ENCODE data around the gene ELMO3.

The ELMO3 gene, protein sequence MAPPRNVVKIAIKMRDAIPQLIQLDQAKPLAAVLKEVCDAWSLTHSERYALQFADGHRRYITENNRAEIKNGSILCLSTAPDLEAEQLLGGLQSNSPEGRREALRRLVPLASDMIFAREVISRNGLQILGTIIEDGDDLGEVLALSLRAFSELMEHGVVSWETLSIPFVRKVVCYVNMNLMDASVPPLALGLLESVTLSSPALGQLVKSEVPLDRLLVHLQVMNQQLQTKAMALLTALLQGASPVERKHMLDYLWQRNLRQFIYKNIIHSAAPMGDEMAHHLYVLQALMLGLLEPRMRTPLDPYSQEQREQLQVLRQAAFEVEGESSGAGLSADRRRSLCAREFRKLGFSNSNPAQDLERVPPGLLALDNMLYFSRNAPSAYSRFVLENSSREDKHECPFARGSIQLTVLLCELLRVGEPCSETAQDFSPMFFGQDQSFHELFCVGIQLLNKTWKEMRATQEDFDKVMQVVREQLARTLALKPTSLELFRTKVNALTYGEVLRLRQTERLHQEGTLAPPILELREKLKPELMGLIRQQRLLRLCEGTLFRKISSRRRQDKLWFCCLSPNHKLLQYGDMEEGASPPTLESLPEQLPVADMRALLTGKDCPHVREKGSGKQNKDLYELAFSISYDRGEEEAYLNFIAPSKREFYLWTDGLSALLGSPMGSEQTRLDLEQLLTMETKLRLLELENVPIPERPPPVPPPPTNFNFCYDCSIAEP

GRCh38 chr16:67199011-67199807 is at the start of gene ELMO3:
ELMO3 (plus strand) TSS chr16:67199131; CDS start chr16:67199327, 196 bp downstream.
- DNase-seq = no peak

DNA sequence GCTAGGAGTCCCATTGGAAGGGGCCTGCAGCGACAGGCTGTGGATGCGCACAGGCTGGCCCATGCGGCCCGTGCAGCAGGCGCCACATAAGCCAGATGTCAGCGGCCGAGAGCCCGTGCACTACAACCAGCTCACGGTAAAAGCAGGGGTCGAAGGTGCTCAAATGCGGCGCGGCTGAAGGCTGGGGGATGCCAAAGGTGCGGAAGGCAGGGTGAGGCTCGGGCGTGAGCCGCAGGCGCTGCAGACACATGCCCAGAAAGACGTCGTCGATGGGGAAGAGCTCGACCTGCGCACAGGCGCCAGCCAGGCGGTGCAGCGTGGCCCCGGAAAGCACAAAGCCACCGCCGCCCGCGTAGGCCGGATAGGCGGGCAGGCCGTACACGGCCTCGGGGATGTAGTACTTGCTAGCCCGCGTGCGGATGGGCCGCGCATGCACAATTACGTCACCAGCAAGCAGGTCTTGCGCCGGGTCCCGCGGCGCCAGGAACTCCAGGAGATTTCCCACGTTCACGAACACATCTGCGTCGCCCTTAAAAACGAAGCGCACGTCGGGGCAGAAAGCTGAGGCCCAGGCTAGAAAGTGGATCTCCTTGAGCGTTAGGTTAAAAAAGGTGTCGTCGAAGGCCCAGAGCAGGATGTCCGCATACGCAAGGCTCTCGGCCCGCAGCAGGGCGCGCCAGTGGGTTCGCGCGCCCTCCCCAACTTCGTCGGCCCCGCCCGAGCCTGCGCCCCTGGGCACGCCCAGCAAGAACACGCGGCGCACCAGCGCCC is 49.5 kb upstream of the ELMO3 start:
- no peak for DNase-seq

DNA sequence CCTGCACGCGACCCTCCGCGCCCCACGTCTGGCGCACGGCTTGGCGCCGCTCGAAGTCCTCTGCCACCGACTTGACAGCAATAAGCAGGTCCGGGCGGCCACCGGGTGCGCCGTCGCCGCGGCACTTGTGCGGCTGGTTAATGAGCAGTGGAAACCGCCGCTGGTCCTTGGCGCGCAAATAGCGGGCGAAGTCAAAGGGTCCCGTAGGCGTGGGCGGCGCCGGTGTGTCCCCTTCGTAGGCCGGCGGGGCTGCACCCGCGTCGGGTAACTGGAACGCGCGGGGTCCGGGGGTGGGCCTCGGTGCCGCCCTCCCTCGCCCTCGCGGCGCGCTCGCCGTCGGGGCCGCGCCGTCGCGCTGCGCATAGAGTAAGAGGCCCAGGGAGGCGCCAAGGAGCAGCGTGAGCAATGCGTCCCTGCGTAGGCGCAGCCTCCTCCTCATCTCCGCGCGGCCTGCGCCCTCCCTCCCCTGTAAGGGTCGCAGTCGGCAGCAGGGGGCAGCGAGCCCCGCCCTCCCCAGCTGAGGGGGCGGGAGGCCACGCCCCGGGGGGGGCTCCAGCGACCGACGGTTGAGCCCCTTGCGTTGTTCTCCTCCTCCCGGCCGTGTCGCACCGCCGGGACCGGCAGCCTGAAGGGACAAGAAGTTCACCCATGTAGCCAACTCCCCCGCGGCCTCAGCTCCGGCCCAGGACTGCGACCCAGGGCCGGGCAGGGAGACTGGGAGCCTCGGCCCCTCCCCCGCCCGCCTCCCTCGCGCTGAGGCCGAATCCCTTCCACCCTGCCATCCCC is 48.7 kb upstream of the ELMO3 start:
- peak; percentile 61 for DNase-seq

GRCh38 chr16:67150833-67151396 is 48.0 kb upstream of the ELMO3 start, which contains the start of gene B3GNT9:
B3GNT9 (minus strand) TSS chr16:67150998; CDS start chr16:67150485, 513 bp downstream.
- DNase-seq = no peak

DNA sequence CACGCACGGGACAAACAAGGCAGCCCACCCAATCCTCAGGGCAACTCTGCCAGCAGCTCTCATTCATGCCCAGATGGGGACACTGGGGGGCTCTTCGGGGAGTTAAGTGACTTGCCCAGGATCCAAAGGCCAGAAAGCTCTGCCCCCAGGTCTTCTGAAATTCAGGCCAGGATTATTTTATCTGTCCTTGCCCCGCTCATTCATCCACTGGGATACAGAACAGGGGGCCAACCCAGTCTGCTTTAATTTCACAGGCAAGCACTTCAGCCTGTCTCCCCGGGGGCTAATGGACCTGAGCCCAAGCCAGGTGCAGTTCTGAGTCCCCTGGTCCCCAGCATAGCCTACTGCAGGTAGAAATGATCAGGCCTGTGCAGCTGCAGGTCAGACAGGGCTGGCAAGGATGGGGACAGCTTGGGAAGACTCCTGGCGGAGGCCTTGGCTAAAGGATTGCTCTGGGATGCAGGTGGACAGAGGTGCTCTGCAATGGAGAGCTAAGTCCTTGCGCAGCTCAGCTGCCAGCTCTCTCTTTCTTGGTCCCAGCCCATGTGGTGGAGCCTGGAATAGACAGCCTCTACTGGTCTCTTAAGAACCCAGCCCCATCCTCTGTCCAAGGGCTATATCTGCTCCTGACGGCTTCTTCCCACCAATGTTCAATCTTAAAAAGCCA is 47.4 kb upstream of the ELMO3 start:
- DNase-seq = no peak

- no peak for DNase-seq
Measured at GRCh38 chr16:67154578-67155294, 44.2 kb upstream of the ELMO3 start.

DNA sequence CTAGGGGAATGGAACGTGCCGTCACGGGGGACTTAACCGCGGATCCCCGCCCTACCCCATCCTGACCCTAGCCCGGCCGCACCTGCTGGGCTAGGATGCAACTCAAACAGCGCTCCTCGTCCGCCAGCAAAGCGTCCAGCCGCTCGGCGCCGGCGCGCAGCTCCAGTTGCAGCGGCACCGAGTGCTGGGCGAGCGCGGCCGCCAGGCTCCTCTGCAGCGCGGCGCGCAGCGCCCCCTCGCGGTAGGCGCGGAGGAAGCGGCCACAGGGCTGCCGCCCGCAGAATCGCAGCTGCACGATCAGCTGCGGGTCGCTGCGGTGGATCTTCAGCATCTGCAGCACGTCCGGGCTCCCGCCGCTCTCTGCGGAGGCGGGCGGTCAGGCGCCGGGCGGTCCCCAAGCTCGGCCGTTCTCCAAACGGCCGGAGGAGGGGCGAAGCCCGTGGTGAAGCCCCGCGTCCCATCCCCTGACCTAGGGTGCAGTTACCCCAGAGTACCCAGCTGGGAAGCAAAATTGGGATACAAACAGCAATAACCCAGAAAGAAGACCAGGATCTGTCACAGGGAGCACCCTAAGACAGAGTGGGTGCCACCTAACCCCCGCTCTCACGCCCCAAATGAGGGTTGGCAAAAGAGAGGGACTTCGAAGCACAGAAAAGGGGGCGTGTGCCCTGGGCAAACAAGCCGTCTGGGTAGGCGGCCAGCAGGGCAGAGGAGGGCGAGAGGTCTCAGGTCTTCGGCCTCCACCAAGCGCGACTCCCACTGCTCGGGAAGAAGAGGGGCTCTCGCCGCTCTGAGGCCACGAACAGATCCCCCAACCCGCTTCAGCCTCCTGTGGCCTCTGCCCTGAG is 43.4 kb upstream of the ELMO3 start:
- DNase-seq = peak; percentile 82

- no peak for DNase-seq
Measured at GRCh38 chr16:67156143-67156844, 42.6 kb upstream of the ELMO3 start.

DNA sequence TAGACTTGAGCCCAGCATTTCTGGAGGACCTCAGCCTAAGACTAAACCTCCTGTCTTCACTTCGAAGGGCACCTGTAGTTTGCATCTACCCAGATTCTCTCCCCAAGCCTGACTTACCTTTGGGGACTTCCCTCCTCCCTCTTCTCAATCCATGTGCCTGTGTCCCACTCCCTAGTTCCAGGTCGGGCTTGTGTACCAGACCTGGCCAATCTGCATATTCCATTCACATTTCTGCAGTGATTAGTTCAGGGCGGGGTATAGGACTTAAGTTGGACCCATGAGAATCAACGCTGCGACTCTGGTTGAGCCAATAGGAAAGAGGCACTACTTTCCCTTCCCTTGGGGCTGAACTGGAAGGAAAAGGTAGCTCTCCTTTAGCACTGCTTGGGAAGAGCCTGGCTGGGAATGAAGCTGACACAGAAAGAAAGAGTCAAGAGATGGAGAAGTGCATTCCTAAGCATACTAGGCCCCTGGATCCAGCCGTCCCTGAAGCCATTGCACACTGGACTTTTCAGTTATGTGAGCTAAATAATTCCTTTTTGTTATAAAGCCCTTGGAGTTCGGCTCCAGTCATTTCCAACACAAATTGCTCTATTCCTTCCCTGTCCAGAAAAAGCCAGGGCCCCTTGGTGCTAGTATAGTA is 41.7 kb upstream of the ELMO3 start:
- no peak for DNase-seq

GRCh38 chr16:67157892-67158635 is 40.9 kb upstream of the ELMO3 start:
- no peak for DNase-seq

- DNase-seq = peak; percentile 64
Measured at GRCh38 chr16:67158637-67159600, 40.0 kb upstream of the ELMO3 start.

DNA sequence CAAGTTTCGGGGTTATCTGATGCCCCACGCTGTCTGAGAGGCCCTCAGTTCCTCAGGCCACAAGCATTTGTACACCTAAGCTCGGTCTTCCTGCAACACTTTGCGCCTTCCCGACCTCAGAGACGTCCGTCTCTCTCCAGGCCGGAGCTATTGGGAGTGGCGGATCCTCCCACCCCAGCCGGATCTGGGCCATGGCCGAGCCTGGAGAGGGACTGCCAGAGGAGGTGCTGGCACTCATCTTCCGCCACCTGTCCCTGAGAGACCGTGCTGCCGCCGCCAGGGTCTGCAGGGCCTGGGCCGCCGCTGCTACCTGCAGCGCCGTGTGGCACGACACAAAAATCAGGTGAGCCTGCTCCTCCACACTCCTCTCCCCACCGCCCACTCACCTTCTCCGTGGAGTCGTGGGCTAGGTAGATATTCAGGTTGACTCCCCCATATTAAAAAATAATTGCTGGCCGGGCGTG is 37.3 kb upstream of the ELMO3 start:
- DNase-seq = no peak

GRCh38 chr16:67162506-67163163 is 36.3 kb upstream of the ELMO3 start:
- no peak for DNase-seq

GRCh38 chr16:67163164-67163998 is 35.5 kb upstream of the ELMO3 start:
- DNase-seq = peak; percentile 51

Measured in activated naive CD4-positive, alpha-beta T cell treated with anti-CD3 and anti-CD28 coated beads, Interleukin-2, amount 50 U/mL, for 16 hours (primary cell).